H1 (cell line): ENCODE results near the gene TSPAN5. TPM values are rescaled to one million over a fixed set of nuclear protein-coding genes. Genes with fewer than 3 reads are reported as not detected.

Experiments
- CTCF ChIA-PET: fragments of 300-600 bp; sonication (Branson Sonifier 250); formaldehyde crosslinking; loops from one replicate; lab custom pipeline; 2021; ENCODE audit not compliant: partially characterized antibody; lab: Charles Lee
- POLR2A ChIA-PET: fragments of 300-600 bp; sonication (Branson Sonifier 250); formaldehyde crosslinking; loops from one replicate; lab custom pipeline; 2021; ENCODE audit warnings: inconsistent platforms; ENCODE audit not compliant: partially characterized antibody; lab: Charles Lee
- DNase-seq, 2 experiments: peaks; one replicate each; pipeline versions ENCODE4 v3.0.0 to v3.0.0-alpha.2; 2010 to 2022; ENCODE audit warnings: low spot score in 2 of 2, low read depth in 1 of 2, mixed read lengths in 1 of 2
- FAIRE-seq: peaks from 2 replicates; lab custom pipeline; 2011; peaks lifted over from hg19 to GRCh38; lab: Jason Lieb, UNC
- H2AFZ ChIP-seq: 2 replicates; pipeline ENCODE4 v1.8.1; 2012; ENCODE audit warnings: low read length, inconsistent platforms
- H2AK5ac ChIP-seq: 2 replicates; pipeline ENCODE4 v1.6.1; 2013; ENCODE audit warnings: low read depth, low read length
- H2BK120ac ChIP-seq: replicated peaks from 2 replicates; pipeline ENCODE3; 2013; ENCODE audit warnings: low read depth, low read length, inconsistent platforms
- H2BK12ac ChIP-seq: 2 replicates; pipeline ENCODE4 v1.6.1; 2013; ENCODE audit warnings: low read depth, low read length
- H2BK15ac ChIP-seq: 2 replicates; pipeline ENCODE4 v1.6.1; 2013; ENCODE audit warnings: low read length
- H2BK20ac ChIP-seq: 2 replicates; pipeline ENCODE4 v1.6.1; 2013; ENCODE audit warnings: low read length
- H2BK5ac ChIP-seq: 2 replicates; pipeline ENCODE4 v1.6.1; 2013; ENCODE audit warnings: low read depth, low read length
- H3K14ac ChIP-seq: 2 replicates; pipeline ENCODE4 v1.6.1; 2013; ENCODE audit warnings: inconsistent platforms; ENCODE audit not compliant: insufficient read length
- H3K18ac ChIP-seq: 2 replicates; pipeline ENCODE4 v1.6.1; 2013; ENCODE audit warnings: low read length; ENCODE audit errors: extremely low read depth
- H3K23ac ChIP-seq: 2 replicates; pipeline ENCODE4 v1.6.1; 2013; ENCODE audit warnings: inconsistent platforms; ENCODE audit not compliant: insufficient read length
- H3K23me2 ChIP-seq: 2 replicates; pipeline ENCODE4 v1.6.1; 2013; ENCODE audit warnings: low read depth, low read length
- H3K27ac ChIP-seq: 2 replicates; pipeline ENCODE4 v1.6.1; 2011; ENCODE audit warnings: low read depth, low read length, inconsistent platforms
- H3K27me3 ChIP-seq, 4 experiments: replicated peaks in 1 of 4; 1 replicate in 1 of 4; 2 replicates in 3 of 4; pipeline versions ENCODE4 v1.6.1 to v1.8.1; 2011 to 2013; ENCODE audit warnings: low read length in 3 of 4, mild to moderate bottlenecking in 3 of 4, inconsistent platforms in 2 of 4, mixed read lengths in 2 of 4, moderate library complexity in 1 of 4; ENCODE audit not compliant: control insufficient read depth in 3 of 4, insufficient read depth in 3 of 4; ENCODE audit errors: extremely low read depth in 1 of 4
- H3K36me3 ChIP-seq, 4 experiments: 2 replicates each; pipeline versions ENCODE4 v1.6.1 to v1.8.1; 2011 to 2013; ENCODE audit warnings: mild to moderate bottlenecking in 4 of 4, low read length in 3 of 4, moderate library complexity in 2 of 4, control low read depth in 1 of 4, inconsistent platforms in 1 of 4; ENCODE audit not compliant: insufficient read depth in 4 of 4, control insufficient read depth in 2 of 4
- H3K4ac ChIP-seq: replicated peaks from 2 replicates; pipeline ENCODE3; 2013; ENCODE audit warnings: low read length, low read depth, mixed read lengths, inconsistent platforms; ENCODE audit not compliant: insufficient read length
- H3K4me1 ChIP-seq, 4 experiments: replicated peaks in 1 of 4; 1 replicate in 1 of 4; 2 replicates in 3 of 4; pipeline versions ENCODE4 v1.6.1 to v1.8.1; 2011 to 2013; ENCODE audit warnings: low read length in 3 of 4, inconsistent platforms in 2 of 4, mixed read lengths in 1 of 4; ENCODE audit not compliant: insufficient read depth in 4 of 4, control insufficient read depth in 3 of 4
- H3K4me2 ChIP-seq, 2 experiments: 2 replicates each; pipeline versions ENCODE4 v1.6.1 to v1.8.1; 2011 to 2013; ENCODE audit warnings: low read depth in 2 of 2, low read length in 2 of 2, control low read depth in 1 of 2, inconsistent platforms in 1 of 2, mild to moderate bottlenecking in 1 of 2; ENCODE audit not compliant: insufficient read depth in 1 of 2
- H3K4me3 ChIP-seq, 4 experiments: fragments of 200-600, 300-600 bp in 1 of 4; sonication (generic), shearing (Covaris generic), sonication (Bioruptor Twin) in 1 of 4; 2 replicates each; pipeline versions ENCODE4 v1.5.1 to v1.8.1; 2011 to 2016; ENCODE audit warnings: low read length in 4 of 4, low read depth in 3 of 4, control low read depth in 2 of 4, inconsistent platforms in 2 of 4, mild to moderate bottlenecking in 2 of 4, mixed read lengths in 1 of 4, moderate library complexity in 1 of 4; ENCODE audit not compliant: insufficient read depth in 2 of 4; ENCODE audit errors: extremely low read depth in 1 of 4
- H3K56ac ChIP-seq: replicated peaks from 2 replicates; pipeline ENCODE3; 2013; ENCODE audit warnings: low read depth, mild to moderate bottlenecking, mixed read lengths, low read length, inconsistent platforms; ENCODE audit not compliant: insufficient read length
- H3K79me1 ChIP-seq: 2 replicates; pipeline ENCODE4 v1.6.1; 2013; ENCODE audit warnings: low read depth, low read length, control low read depth
- H3K79me2 ChIP-seq, 2 experiments: 2 replicates each; pipeline versions ENCODE4 v1.6.1 to v1.8.1; 2012 to 2013; ENCODE audit warnings: low read length in 2 of 2, mild to moderate bottlenecking in 2 of 2, inconsistent platforms in 1 of 2; ENCODE audit not compliant: insufficient read depth in 2 of 2, control insufficient read depth in 1 of 2
- H3K9ac ChIP-seq, 4 experiments: replicated peaks in 1 of 4; 1 replicate in 1 of 4; 2 replicates in 3 of 4; pipeline versions ENCODE4 v1.6.1 to v1.8.1; 2011 to 2013; ENCODE audit warnings: low read depth in 3 of 4, low read length in 3 of 4, control low read depth in 2 of 4, mild to moderate bottlenecking in 2 of 4, moderate library complexity in 2 of 4, inconsistent platforms in 1 of 4; ENCODE audit errors: extremely low read depth in 1 of 4
- H3K9me3 ChIP-seq, 2 experiments: 2 replicates each; pipeline versions ENCODE4 v1.6.1 to v1.8.1; 2012 to 2013; ENCODE audit warnings: mild to moderate bottlenecking in 2 of 2, moderate library complexity in 2 of 2, control low read depth in 1 of 2, inconsistent platforms in 1 of 2, low read depth in 1 of 2, low read length in 1 of 2, mixed read lengths in 1 of 2; ENCODE audit not compliant: insufficient read depth in 2 of 2
- H4K20me1 ChIP-seq, 2 experiments: replicated peaks in 1 of 2; 2 replicates each; pipeline versions ENCODE3 to v1.8.1; 2011 to 2013; ENCODE audit warnings: inconsistent platforms in 2 of 2, low read length in 2 of 2, mild to moderate bottlenecking in 1 of 2; ENCODE audit not compliant: insufficient read depth in 2 of 2, control insufficient read depth in 1 of 2
- H4K5ac ChIP-seq: 2 replicates; pipeline ENCODE4 v1.6.1; 2013; ENCODE audit warnings: low read length, low read depth, mixed read lengths, inconsistent platforms; ENCODE audit not compliant: insufficient read length
- H4K8ac ChIP-seq: 2 replicates; pipeline ENCODE4 v1.8.0; 2013; ENCODE audit warnings: mild to moderate bottlenecking, moderate library complexity, low read length, inconsistent platforms; ENCODE audit not compliant: insufficient read depth; ENCODE audit errors: extremely low read depth
- H4K91ac ChIP-seq: replicated peaks from 2 replicates; pipeline ENCODE3; 2013; ENCODE audit warnings: low read length, mixed read lengths, inconsistent platforms; ENCODE audit not compliant: insufficient read length
- BCL11A ChIP-seq, 2 experiments: IDR thresholded peaks; one replicate each; pipeline ENCODE4 v1.6.1; 2011; ENCODE audit warnings: low read depth in 2 of 2, low read length in 2 of 2, mild to moderate bottlenecking in 2 of 2
- CBX8 ChIP-seq: fragments of 300-800, 300-1000 bp; sonication (generic); IDR thresholded peaks from 2 replicates; pipeline ENCODE4 v1.7.1; 2016; ENCODE audit warnings: low read depth, low read length, borderline replicate concordance
- CHD2 ChIP-seq: IDR thresholded peaks from 2 replicates; pipeline ENCODE4 v1.6.1; 2012; ENCODE audit warnings: low read length, improper control_type of control experiment
- GTF2F1 ChIP-seq: IDR thresholded peaks from 2 replicates; pipeline ENCODE4 v1.6.1; 2012; ENCODE audit warnings: low read depth, low read length, improper control_type of control experiment, borderline replicate concordance
- NANOG ChIP-seq: IDR thresholded peaks from 2 replicates; pipeline ENCODE4 v1.6.1; 2011; ENCODE audit warnings: low read length, low read depth, mild to moderate bottlenecking, inconsistent platforms; ENCODE audit not compliant: insufficient read depth, poor library complexity, severe bottlenecking
- RFX5 ChIP-seq: IDR thresholded peaks from 2 replicates; pipeline ENCODE4 v1.6.1; 2011; ENCODE audit warnings: low read depth, low read length, improper control_type of control experiment, borderline replicate concordance
- SIRT6 ChIP-seq: IDR thresholded peaks from one replicate; pipeline ENCODE4 v1.7.1; 2012; ENCODE audit warnings: low read length, inconsistent platforms
- SP4 ChIP-seq: IDR thresholded peaks from 2 replicates; pipeline ENCODE4 v1.6.1; 2012; ENCODE audit warnings: low read length, inconsistent platforms
- SRF ChIP-seq: IDR thresholded peaks from 2 replicates; pipeline ENCODE4 v1.6.1; 2011; ENCODE audit warnings: mild to moderate bottlenecking, low read depth, low read length, moderate library complexity
- YY1 ChIP-seq: IDR thresholded peaks from 2 replicates; pipeline ENCODE4 v1.6.1; 2011; ENCODE audit warnings: low read depth, mild to moderate bottlenecking, low read length
- WGBS, 2 experiments: shearing (Covaris generic) in 1 of 2; methylation state at CpG; one replicate each; pipeline versions ENCODE4 v1.1.6 to v1.1.7; 2013 to 2015; ENCODE audit warnings: low lambda C conversion rate in 2 of 2, mixed read lengths in 2 of 2, inconsistent platforms in 1 of 2, low coverage in 1 of 2, missing lambda C conversion rate in 1 of 2; ENCODE audit not compliant: insufficient replicate concordance in 2 of 2, insufficient coverage in 1 of 2, insufficient read length in 1 of 2; ENCODE audit errors: extremely low coverage in 1 of 2, missing lambda C conversion rate in 1 of 2; 5-methylcytosine and 5-hydroxymethylcytosine counted together
- polyA plus RNA-seq, 7 experiments: library from polyadenylated mRNA; depleted of rRNA in 3 of 7; stranded (reverse) in 5 of 7; unstranded in 2 of 7; fragments of >200 nt in 5 of 7; fragments of 200-250 nt in 2 of 7; gene quantifications; 1 replicate in 5 of 7; 2 replicates in 1 of 7; 4 replicates in 1 of 7; pipeline versions ENCODE4 v1.2.1 to v1.2.3, GENCODE V29; 2011 to 2013; ENCODE audit warnings: missing spikeins in 2 of 7, mixed read lengths in 2 of 7
- total RNA-seq: library from RNA; stranded (reverse); fragmentation: NEBNext Ultra II Directional; extraction: Animal tissue kit (Norgen Biotek cat#: 25700); gene quantifications from 2 replicates; pipeline ENCODE4 v1.2.1, GENCODE V29; 2021
- TF ChIP-seq, protein P1 (sequence below): IDR thresholded peaks from 2 replicates; pipeline ENCODE4 v1.6.1; 2012; ENCODE audit warnings: low read length, inconsistent platforms
- TF ChIP-seq, protein P2 (sequence below): IDR thresholded peaks from 2 replicates; pipeline ENCODE4 v1.6.1; 2011; ENCODE audit warnings: low read length, improper control_type of control experiment

The TSPAN5 gene
- total and polyA plus RNA-seq, 2 of the 8 experiments (the other 6 are each of a cell fraction or from before 2014, with no cell fraction given), result 17.6 to 21.2 TPM

DNA sequence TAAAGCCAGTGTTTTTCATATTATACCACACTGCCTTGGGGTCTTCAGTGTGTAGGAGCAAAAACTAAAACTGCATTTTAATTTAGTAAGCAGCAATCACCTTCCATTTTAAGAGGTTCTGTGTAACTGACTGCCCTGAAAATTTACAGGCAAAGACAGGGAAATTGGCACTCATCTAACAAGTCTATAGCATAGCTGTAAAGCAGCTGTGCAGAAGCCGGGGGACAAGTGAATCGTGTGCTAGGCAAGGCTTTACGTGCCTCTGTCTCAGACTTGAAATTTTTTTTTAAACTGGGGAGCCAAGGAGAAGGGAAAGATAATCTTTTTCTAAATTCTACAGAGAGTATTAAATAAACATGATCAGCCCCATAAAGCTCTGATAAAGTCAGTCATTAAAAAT is 39.7 kb downstream of the TSPAN5 start:
- Histone ChIP-seq H3K79me1 (peaks cover 7% of the 10 kb centered on the region), H3K9ac (no peak overlapping the region), H4K8ac (no peak overlapping the region), H4K20me1 (peaks cover 0 to 2% of the 10 kb centered on the region in 2 experiments), H3K14ac (no peak overlapping the region), H3K56ac (no peak overlapping the region), H4K91ac (no peak overlapping the region), H3K4me1 (peaks cover 0 to 13% (median 7%) of the 10 kb centered on the region in 4 experiments; a peak in 3 of 7 replicates), H2AFZ (no peak overlapping the region), H3K23ac (no peak overlapping the region), H3K4me2 (no peak overlapping the region), H2BK5ac (no peak overlapping the region), H2BK12ac (no peak overlapping the region), H2BK120ac (no peak overlapping the region), H3K27me3 (no peaks in the 10 kb centered on the region), H2AK5ac (no peak overlapping the region), H3K4ac (no peak overlapping the region), H3K23me2 (no peaks in the 10 kb centered on the region), H2BK20ac (no peak overlapping the region), H3K18ac (no peak overlapping the region), H4K5ac (no peak overlapping the region), H3K79me2 (peaks cover 3 to 27% of the 10 kb centered on the region in 2 experiments; a peak in 1 of 4 replicates), H2BK15ac (no peak overlapping the region), H3K27ac (no peak overlapping the region), H3K36me3 (no peaks in the 10 kb centered on the region), H3K4me3 (no peak overlapping the region), H3K9me3 (no peaks in the 10 kb centered on the region)
- no peak for FAIRE-seq
- DNase-seq, result no peak
- ChIA-PET CTCF (interaction anchor here (0.8 to 1.0 kb wide), 3 partner anchors 9 to 151 kb away, joined by 3 read pairs; no protein-coding TSS in a partner anchor), POLR2A (interaction anchor here (2.7 kb wide), 1 partner anchor 9 kb away, joined by 13 read pairs; no protein-coding TSS in a partner anchor)
- 95% methylated on average over 3 of the region's 3 CpGs; no CpG with 5 or more reads in 1 of the 2 experiments for WGBS, 2 experiments
- TF ChIP-seq YY1 (no peak), NANOG (no peak), RFX5 (no peak), GTF2F1 (no peak), BCL11A (IDR thresholded peaks at IDR 0.05; ENCODE audit: low read depth in 2 of 2, low read length in 2 of 2) (no peak), SRF (no peak), CBX8 (no peak), CHD2 (no peak), SIRT6 (no peak), SP4 (no peak)
- TF ChIP-seq, protein P1, sequence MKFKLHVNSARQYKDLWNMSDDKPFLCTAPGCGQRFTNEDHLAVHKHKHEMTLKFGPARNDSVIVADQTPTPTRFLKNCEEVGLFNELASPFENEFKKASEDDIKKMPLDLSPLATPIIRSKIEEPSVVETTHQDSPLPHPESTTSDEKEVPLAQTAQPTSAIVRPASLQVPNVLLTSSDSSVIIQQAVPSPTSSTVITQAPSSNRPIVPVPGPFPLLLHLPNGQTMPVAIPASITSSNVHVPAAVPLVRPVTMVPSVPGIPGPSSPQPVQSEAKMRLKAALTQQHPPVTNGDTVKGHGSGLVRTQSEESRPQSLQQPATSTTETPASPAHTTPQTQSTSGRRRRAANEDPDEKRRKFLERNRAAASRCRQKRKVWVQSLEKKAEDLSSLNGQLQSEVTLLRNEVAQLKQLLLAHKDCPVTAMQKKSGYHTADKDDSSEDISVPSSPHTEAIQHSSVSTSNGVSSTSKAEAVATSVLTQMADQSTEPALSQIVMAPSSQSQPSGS, result no peak
- TF ChIP-seq, protein P2, sequence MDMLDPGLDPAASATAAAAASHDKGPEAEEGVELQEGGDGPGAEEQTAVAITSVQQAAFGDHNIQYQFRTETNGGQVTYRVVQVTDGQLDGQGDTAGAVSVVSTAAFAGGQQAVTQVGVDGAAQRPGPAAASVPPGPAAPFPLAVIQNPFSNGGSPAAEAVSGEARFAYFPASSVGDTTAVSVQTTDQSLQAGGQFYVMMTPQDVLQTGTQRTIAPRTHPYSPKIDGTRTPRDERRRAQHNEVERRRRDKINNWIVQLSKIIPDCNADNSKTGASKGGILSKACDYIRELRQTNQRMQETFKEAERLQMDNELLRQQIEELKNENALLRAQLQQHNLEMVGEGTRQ, result no peak
